IPS-20b (cell line): ENCODE measurements around the gene CAMK2B.

Source experiments
- H3K27ac ChIP-seq: one replicate; pipeline ENCODE4 v1.5.1; 2013; ENCODE audit warnings: low read length
- H3K27me3 ChIP-seq: 2 replicates; pipeline ENCODE4 v1.6.1; 2013; ENCODE audit warnings: mild to moderate bottlenecking, low read length, inconsistent platforms; ENCODE audit not compliant: insufficient read depth
- H3K36me3 ChIP-seq: 2 replicates; pipeline ENCODE4 v1.6.1; 2013; ENCODE audit warnings: low read depth, mild to moderate bottlenecking, inconsistent platforms, low read length, moderate library complexity; ENCODE audit not compliant: insufficient read depth
- H3K4me1 ChIP-seq: 2 replicates; pipeline ENCODE4 v1.6.1; 2013; ENCODE audit warnings: mild to moderate bottlenecking, control low read depth, inconsistent platforms, low read length, moderate library complexity; ENCODE audit not compliant: insufficient read depth
- H3K4me3 ChIP-seq: 2 replicates; pipeline ENCODE4 v1.5.1; 2013; ENCODE audit warnings: mild to moderate bottlenecking, low read length, inconsistent platforms
- H3K9ac ChIP-seq: 2 replicates; pipeline ENCODE4 v1.6.1; 2013; ENCODE audit warnings: low read depth, mild to moderate bottlenecking, inconsistent platforms, low read length, moderate library complexity
- H3K9me3 ChIP-seq: 2 replicates; pipeline ENCODE4 v1.6.1; 2013; ENCODE audit warnings: mild to moderate bottlenecking, low read depth, low read length, inconsistent platforms; ENCODE audit not compliant: insufficient read depth

The CAMK2B gene

GRCh38 chr7:44256459-44256858 is 68.9 kb downstream of the CAMK2B start:
- Histone ChIP-seq H3K36me3 (no peaks in the 10 kb centered on the region), H3K27ac (no peak overlapping the region), H3K27me3 (no peaks in the 10 kb centered on the region), H3K4me1 (no peaks in the 10 kb centered on the region), H3K9ac (no peak overlapping the region), H3K4me3 (no peak overlapping the region), H3K9me3 (no peaks in the 10 kb centered on the region)

- Histone ChIP-seq H3K27ac (no peak overlapping the region), H3K4me3 (no peak overlapping the region), H3K36me3 (no peaks in the 10 kb centered on the region), H3K4me1 (no peaks in the 10 kb centered on the region), H3K9me3 (no peaks in the 10 kb centered on the region), H3K9ac (no peak overlapping the region), H3K27me3 (no peaks in the 10 kb centered on the region)
Measured at GRCh38 chr7:44251881-44252280, 73.5 kb downstream of the CAMK2B start.

- no peaks in the 10 kb centered on the region for H3K27me3 ChIP-seq
- no peaks in the 10 kb centered on the region for H3K4me1 ChIP-seq
- H3K36me3 ChIP-seq = no peaks in the 10 kb centered on the region
- no peak overlapping the region for H3K27ac ChIP-seq
- H3K4me3 ChIP-seq = no peak overlapping the region
- H3K9me3 ChIP-seq = no peaks in the 10 kb centered on the region
- H3K9ac ChIP-seq = no peak overlapping the region
Measured at GRCh38 chr7:44251269-44251668, 74.1 kb downstream of the CAMK2B start.

GRCh38 chr7:44249639-44250234 is 75.7 kb downstream of the CAMK2B start:
- Histone ChIP-seq H3K9me3 (no peaks in the 10 kb centered on the region), H3K4me3 (no peak overlapping the region), H3K4me1 (no peaks in the 10 kb centered on the region), H3K27ac (no peak overlapping the region), H3K9ac (no peak overlapping the region), H3K27me3 (no peaks in the 10 kb centered on the region), H3K36me3 (no peaks in the 10 kb centered on the region)

GRCh38 chr7:44247868-44248651 is 77.3 kb downstream of the CAMK2B start:
- H3K4me3 ChIP-seq = no peak overlapping the region
- no peaks in the 10 kb centered on the region for H3K36me3 ChIP-seq
- H3K27ac ChIP-seq = no peak overlapping the region
- no peak overlapping the region for H3K9ac ChIP-seq
- H3K4me1 ChIP-seq = no peaks in the 10 kb centered on the region
- no peaks in the 10 kb centered on the region for H3K27me3 ChIP-seq
- H3K9me3 ChIP-seq = no peaks in the 10 kb centered on the region

- no peaks in the 10 kb centered on the region for H3K9me3 ChIP-seq
- no peak overlapping the region for H3K9ac ChIP-seq
- no peak overlapping the region for H3K4me3 ChIP-seq
Measured at GRCh38 chr7:44246396-44247113, 78.8 kb downstream of the CAMK2B start.

GRCh38 chr7:44244282-44244681 is 81.1 kb downstream of the CAMK2B start:
- no peaks in the 10 kb centered on the region for H3K4me1 ChIP-seq
- no peaks in the 10 kb centered on the region for H3K9me3 ChIP-seq
- no peaks in the 10 kb centered on the region for H3K27me3 ChIP-seq
- no peaks in the 10 kb centered on the region for H3K36me3 ChIP-seq
- no peak overlapping the region for H3K4me3 ChIP-seq
- no peak overlapping the region for H3K9ac ChIP-seq
- no peak overlapping the region for H3K27ac ChIP-seq

More at GRCh38 chr7:44246396-44247113, 78.8 kb downstream of the CAMK2B start:
- Histone ChIP-seq H3K27ac (no peak overlapping the region), H3K27me3 (no peaks in the 10 kb centered on the region), H3K4me1 (no peaks in the 10 kb centered on the region), H3K36me3 (no peaks in the 10 kb centered on the region)

GRCh38 chr7:44242091-44242490 is 83.3 kb downstream of the CAMK2B start:
- Histone ChIP-seq H3K9me3 (no peaks in the 10 kb centered on the region), H3K27ac (no peak overlapping the region), H3K4me1 (no peaks in the 10 kb centered on the region), H3K27me3 (no peaks in the 10 kb centered on the region), H3K36me3 (no peaks in the 10 kb centered on the region), H3K4me3 (no peak overlapping the region), H3K9ac (no peak overlapping the region)

- H3K9ac ChIP-seq = no peak overlapping the region
- no peak overlapping the region for H3K27ac ChIP-seq
- H3K27me3 ChIP-seq = no peaks in the 10 kb centered on the region
Measured at GRCh38 chr7:44240983-44241510, 84.3 kb downstream of the CAMK2B start.

GRCh38 chr7:44240376-44240775 is 85.0 kb downstream of the CAMK2B start:
- no peaks in the 10 kb centered on the region for H3K4me1 ChIP-seq
- no peak overlapping the region for H3K27ac ChIP-seq
- H3K4me3 ChIP-seq = no peak overlapping the region

More at GRCh38 chr7:44240983-44241510, 84.3 kb downstream of the CAMK2B start:
- no peaks in the 10 kb centered on the region for H3K9me3 ChIP-seq
- H3K36me3 ChIP-seq = no peaks in the 10 kb centered on the region
- H3K4me1 ChIP-seq = no peaks in the 10 kb centered on the region
- H3K4me3 ChIP-seq = no peak overlapping the region

GRCh38 chr7:44239361-44239760 is 86.0 kb downstream of the CAMK2B start:
- Histone ChIP-seq H3K27me3 (no peaks in the 10 kb centered on the region), H3K4me3 (no peak overlapping the region), H3K36me3 (no peaks in the 10 kb centered on the region), H3K27ac (no peak overlapping the region), H3K4me1 (no peaks in the 10 kb centered on the region), H3K9ac (no peak overlapping the region), H3K9me3 (no peaks in the 10 kb centered on the region)

More at GRCh38 chr7:44240376-44240775, 85.0 kb downstream of the CAMK2B start:
- Histone ChIP-seq H3K36me3 (no peaks in the 10 kb centered on the region), H3K27me3 (no peaks in the 10 kb centered on the region), H3K9ac (no peak overlapping the region), H3K9me3 (no peaks in the 10 kb centered on the region)
